T-cell (primary cell): ENCODE results near the gene SFMBT2. TPM values are rescaled to one million over a fixed set of nuclear protein-coding genes. Genes with fewer than 3 reads are reported as not detected.
A peak's percentile ranks its signal among the peaks of the same experiment; 100 is the strongest.
"Not testable (repeated sequence)": the region's sequence is repeated elsewhere in the genome, so short reads cannot be mapped to it uniquely, and the experiment has no call there.

Experiments
- ATAC-seq, 4 experiments: fragments of 200-7000 bp in 3 of 4; fragments of 150-1000 bp in 1 of 4; cut with Tn5 transposase; replicated peaks in 1 of 4; 1 replicate in 3 of 4; 2 replicates in 1 of 4; pipeline ENCODE4 v1.10.0; 2021; ENCODE audit warnings: moderate library complexity in 3 of 4, mild to moderate bottlenecking in 2 of 4, moderate number of reproducible peaks in 1 of 4
- CTCF ChIA-PET, 2 donors: fragments of 300-600 bp; sonication (Branson Sonifier 250); formaldehyde crosslinking; loops; one replicate each; lab custom pipeline; 2022; ENCODE audit warnings: antibody characterized with exemption in 2 of 2; lab: Charles Lee
- POLR2A ChIA-PET, 2 donors: fragments of 300-600 bp; sonication (Branson Sonifier 250); formaldehyde crosslinking; loops; one replicate each; lab custom pipeline; 2022; ENCODE audit warnings: antibody characterized with exemption in 2 of 2; lab: Charles Lee
- DNase-seq, 35 experiments: peaks; one replicate each; pipeline versions ENCODE4 v3.0.0 to v3.0.0-alpha.2; 2013 to 2023
- H3K27ac ChIP-seq: one replicate; pipeline ENCODE4 v1.5.1; 2013; ENCODE audit warnings: low read length
- H3K27me3 ChIP-seq, 2 experiments: replicated peaks in 1 of 2; 1 replicate in 1 of 2; 2 replicates in 1 of 2; pipeline versions ENCODE4 v1.6.1 to v1.7.0; 2013; ENCODE audit warnings: low read length in 1 of 2, mixed read lengths in 1 of 2; ENCODE audit not compliant: control insufficient read depth in 2 of 2, insufficient read depth in 2 of 2; ENCODE audit errors: extremely low read depth in 1 of 2
- H3K36me3 ChIP-seq, 2 donors: 1 replicate in 1 of 2; 2 replicates in 1 of 2; pipeline versions ENCODE4 v1.6.1 to v1.7.0; 2013; ENCODE audit warnings: low read length in 1 of 2; ENCODE audit not compliant: control insufficient read depth in 2 of 2, insufficient read depth in 1 of 2; ENCODE audit errors: extremely low read depth in 1 of 2
- H3K4me1 ChIP-seq, 2 experiments: 1 replicate in 1 of 2; 2 replicates in 1 of 2; pipeline versions ENCODE4 v1.6.1 to v1.7.0; 2013; ENCODE audit warnings: low read length in 2 of 2, mixed read lengths in 1 of 2; ENCODE audit not compliant: insufficient read depth in 2 of 2, control insufficient read depth in 1 of 2; ENCODE audit errors: extremely low read depth in 1 of 2
- H3K4me3 ChIP-seq, 2 donors: 1 replicate in 1 of 2; 2 replicates in 1 of 2; pipeline versions ENCODE4 v1.5.1 to v1.7.0; 2013; ENCODE audit warnings: mild to moderate bottlenecking in 2 of 2, low read length in 1 of 2, moderate library complexity in 1 of 2; ENCODE audit not compliant: control insufficient read depth in 1 of 2; ENCODE audit errors: extremely low read depth in 1 of 2
- H3K9me3 ChIP-seq: 2 replicates; pipeline ENCODE4 v1.7.0; 2013
- H3K27ac Mint-ChIP-seq, 2 donors: one replicate each; pipeline ENCODE4 v1.8.0; 2020 to 2021; ENCODE audit warnings: mild to moderate bottlenecking in 2 of 2, mixed read lengths in 2 of 2
- H3K27me3 Mint-ChIP-seq, 2 donors: one replicate each; pipeline ENCODE4 v1.8.0; 2021 to 2022; ENCODE audit warnings: mixed read lengths in 2 of 2
- H3K36me3 Mint-ChIP-seq: one replicate; pipeline ENCODE4 v1.8.0; 2021; ENCODE audit warnings: mixed read lengths
- H3K4me1 Mint-ChIP-seq, 3 donors: one replicate each; pipeline ENCODE4 v1.8.0; 2020 to 2022; ENCODE audit warnings: mixed read lengths in 3 of 3, mild to moderate bottlenecking in 1 of 3
- H3K4me3 Mint-ChIP-seq, 3 donors: one replicate each; pipeline ENCODE4 v1.8.0; 2020 to 2022; ENCODE audit warnings: mild to moderate bottlenecking in 3 of 3, mixed read lengths in 3 of 3, moderate library complexity in 3 of 3
- H3K9me3 Mint-ChIP-seq, 3 donors: one replicate each; pipeline ENCODE4 v1.8.0; 2020 to 2022; ENCODE audit warnings: mixed read lengths in 3 of 3
- WGBS: methylation state at CpG from one replicate; pipeline ENCODE4 v1.1.5; 2013; ENCODE audit warnings: missing lambda C conversion rate; ENCODE audit not compliant: insufficient coverage; 5-methylcytosine and 5-hydroxymethylcytosine counted together
- total RNA-seq, 35 experiments: library from RNA in 6 of 35; stranded (reverse) in 6 of 35; fragments of 120-200 nt in 1 of 35; gene quantifications; one replicate each; pipeline versions ENCODE4 v1.2.1 to v1.2.4 and lab custom pipeline; 2013 to 2026

Gene SFMBT2
- total RNA-seq, 5 donors from 2014 or later (not counting 1 experiment from before 2014, with no cell fraction given), result 32.7 to 38.3 (median 36.8) TPM

DNA sequence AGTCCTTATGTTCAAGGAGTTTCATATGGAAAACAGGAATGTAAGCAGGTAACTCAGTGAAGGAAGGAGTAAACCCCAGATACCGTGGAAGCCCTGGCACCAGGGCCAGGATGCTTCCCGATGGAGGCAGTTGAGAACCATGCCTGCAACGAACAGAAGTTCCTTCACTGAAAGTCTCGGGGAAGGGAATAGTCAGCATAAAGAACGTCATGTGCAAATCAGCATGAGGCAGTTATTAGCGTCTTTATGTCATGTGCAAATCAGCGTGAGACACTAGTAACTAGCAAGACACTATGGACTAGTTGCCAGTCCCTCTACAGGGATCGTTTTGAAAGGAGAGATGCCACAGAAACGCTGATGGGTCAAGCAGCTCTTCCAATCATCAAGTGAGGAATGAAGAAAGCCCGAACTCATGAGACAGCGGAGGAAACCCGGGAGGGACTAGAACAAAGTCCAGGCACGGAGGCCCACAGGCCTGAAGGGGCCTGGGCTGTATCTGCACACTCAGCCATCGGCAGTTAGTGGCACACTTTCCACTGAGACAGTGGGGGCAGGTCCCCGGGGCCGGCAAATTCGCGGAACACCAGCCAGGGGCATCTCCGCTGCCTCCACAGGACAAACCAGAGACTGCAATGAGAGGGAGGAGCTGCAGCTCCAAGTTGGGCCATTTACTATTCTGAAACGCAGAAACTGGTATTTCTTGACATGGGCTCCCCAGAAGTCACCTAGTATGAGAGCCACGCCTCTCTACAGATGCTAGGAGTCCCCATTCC lies 109.6 kb downstream of the SFMBT2 start:
- Mint-ChIP-seq H3K4me3 (no peak overlapping the region), H3K9me3 (no peaks in the 10 kb centered on the region), H3K4me1 (peaks cover 59 to 87% (median 82%) of the 10 kb centered on the region in 3 donors), H3K36me3 (peaks cover 45% of the 10 kb centered on the region), H3K27me3 (no peaks in the 10 kb centered on the region), H3K27ac (no peak overlapping the region)
- peaks cover 2 to 22% of the 10 kb centered on the region in 2 experiments for H3K4me1 ChIP-seq
- ChIA-PET POLR2A (no interaction called here), CTCF (no interaction called here)
- no peak overlapping the region for H3K4me3 ChIP-seq
- no peaks in the 10 kb centered on the region for H3K36me3 ChIP-seq
- H3K9me3 ChIP-seq, result no peaks in the 10 kb centered on the region
- no peak overlapping the region for H3K27ac ChIP-seq
- DNase-seq (no peak), ATAC-seq (no peak)
- 95% methylated on average over 14 of the region's 21 CpGs for WGBS
- no peaks in the 10 kb centered on the region for H3K27me3 ChIP-seq

DNA sequence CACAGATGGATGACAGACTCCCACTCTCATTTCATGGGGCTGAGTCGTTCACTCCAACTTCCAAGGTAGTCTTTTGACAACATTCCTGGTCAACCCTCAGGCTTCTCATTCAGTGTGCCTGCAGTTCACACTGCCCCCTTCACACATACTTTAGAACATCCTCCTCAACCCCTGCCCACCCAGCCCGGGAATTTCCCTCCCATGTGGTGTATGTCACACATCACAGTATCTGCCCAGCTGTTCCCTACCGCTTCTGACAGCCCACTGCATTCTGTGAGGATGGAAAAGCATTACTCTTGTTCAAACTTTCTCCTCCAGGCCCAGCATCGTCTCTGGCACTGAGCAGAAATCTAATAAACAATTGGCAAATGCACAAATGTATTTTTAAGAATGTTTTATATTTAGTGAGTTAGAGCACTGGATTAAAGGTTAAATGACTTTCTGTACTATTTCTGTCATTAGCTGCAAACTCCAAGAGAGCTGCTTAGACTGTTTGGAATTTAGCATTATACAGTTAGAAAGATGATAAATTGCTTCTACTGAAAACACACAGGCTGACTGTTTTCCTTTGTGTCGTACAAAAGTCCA lies 110.4 kb downstream of the SFMBT2 start:
- Mint-ChIP-seq H3K4me3 (no peak overlapping the region), H3K27me3 (no peaks in the 10 kb centered on the region), H3K9me3 (no peaks in the 10 kb centered on the region), H3K4me1 (peaks cover 66 to 89% (median 85%) of the 10 kb centered on the region in 3 donors), H3K27ac (no peak overlapping the region), H3K36me3 (peaks cover 46% of the 10 kb centered on the region)
- ATAC-seq, result no peak
- H3K36me3 ChIP-seq, result no peaks in the 10 kb centered on the region
- DNase-seq, result peak in 2 of 35 experiments; percentile 5 to 17
- no peak overlapping the region for H3K27ac ChIP-seq
- peaks cover 2 to 22% of the 10 kb centered on the region in 2 experiments for H3K4me1 ChIP-seq
- no peak overlapping the region for H3K4me3 ChIP-seq
- ChIA-PET CTCF (interaction anchor here in 1 of 2 donors (0.6 to 1.4 kb wide), 2 partner anchors 11 to 50 kb away, joined by 3 read pairs; no protein-coding TSS in a partner anchor), POLR2A (no interaction called here)
- H3K27me3 ChIP-seq, result no peaks in the 10 kb centered on the region
- WGBS, result 86% methylated on average over 1 of the region's 5 CpGs
- H3K9me3 ChIP-seq, result no peaks in the 10 kb centered on the region

DNA sequence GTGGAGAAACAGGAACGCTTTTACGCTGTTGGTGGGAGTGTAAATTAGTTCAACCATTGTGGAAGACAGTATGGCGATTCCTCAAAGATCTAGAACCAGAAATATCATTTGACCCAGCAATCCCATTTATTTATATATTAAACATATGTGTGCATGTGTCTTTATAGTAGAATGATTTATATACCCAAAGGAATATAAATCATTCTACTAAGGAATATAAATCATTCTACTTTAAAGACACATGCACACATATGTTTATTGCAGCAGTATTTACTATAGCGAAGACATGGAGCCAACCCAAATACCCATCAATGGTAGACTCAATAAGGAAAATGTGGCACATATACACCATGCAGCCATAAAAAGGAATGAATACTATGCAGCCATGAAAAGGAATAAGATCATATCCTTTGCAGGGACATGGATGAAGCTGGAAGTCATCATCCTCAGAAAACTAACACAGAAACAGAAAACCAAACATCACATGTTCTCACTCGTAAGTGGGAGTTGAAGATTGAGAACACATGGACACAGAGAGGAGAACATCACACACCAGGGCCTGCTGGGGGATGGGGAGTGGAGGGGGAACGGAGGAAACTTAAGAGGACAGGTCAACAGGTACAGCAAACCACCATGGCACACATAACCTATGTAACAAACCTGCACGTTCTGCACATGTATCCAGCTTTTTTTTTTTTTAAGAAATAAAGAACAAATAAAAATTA lies 111.1 kb downstream of the SFMBT2 start:
- H3K27me3 Mint-ChIP-seq, H3K4me3 ChIP-seq, POLR2A ChIA-PET, H3K27ac Mint-ChIP-seq, H3K27ac ChIP-seq, H3K27me3 ChIP-seq, H3K9me3 ChIP-seq, DNase-seq, H3K4me3 Mint-ChIP-seq, ATAC-seq, H3K9me3 Mint-ChIP-seq, H3K36me3 ChIP-seq: not testable (repeated sequence)
- CTCF ChIA-PET, result interaction anchor here in 1 of 2 donors (0.6 to 1.4 kb wide), 3 partner anchors 10 to 1306 kb away, joined by 3 read pairs; no protein-coding TSS in a partner anchor
- peaks cover 46% of the 10 kb centered on the region for H3K36me3 Mint-ChIP-seq
- H3K4me1 ChIP-seq, result peaks cover 2 to 22% of the 10 kb centered on the region in 2 experiments
- 100% methylated on average over 2 of the region's 7 CpGs for WGBS
- H3K4me1 Mint-ChIP-seq, result peaks cover 73 to 90% (median 85%) of the 10 kb centered on the region in 3 donors

DNA sequence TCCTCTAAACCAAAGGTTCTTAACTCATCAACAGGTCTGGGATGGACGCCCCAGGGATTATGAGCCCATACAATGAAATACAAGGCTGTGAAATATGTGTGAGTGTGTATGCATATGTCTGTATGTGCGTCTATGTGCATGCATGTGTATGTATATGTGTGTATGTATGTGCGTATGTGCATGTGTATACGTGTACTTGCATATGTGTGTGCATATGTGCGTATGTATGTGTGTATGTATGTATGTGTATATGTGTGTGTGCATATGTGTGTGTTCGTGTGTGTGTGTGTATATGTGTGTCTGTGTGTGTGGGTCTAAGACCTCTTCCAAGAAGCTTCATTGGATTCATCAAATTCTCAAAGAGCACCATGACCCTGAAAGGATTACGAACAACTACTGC lies 112.3 kb downstream of the SFMBT2 start:
- Mint-ChIP-seq H3K4me1 (peaks cover 78 to 88% (median 85%) of the 10 kb centered on the region in 3 donors), H3K9me3 (no peaks in the 10 kb centered on the region), H3K36me3 (peaks cover 46% of the 10 kb centered on the region), H3K27ac (no peak overlapping the region), H3K27me3 (no peaks in the 10 kb centered on the region), H3K4me3 (peak overlapping the region in 1 of 3 donors; percentile 18)
- DNase-seq, result no peak
- Histone ChIP-seq H3K36me3 (no peaks in the 10 kb centered on the region), H3K4me3 (no peak overlapping the region), H3K4me1 (peaks cover 2 to 22% of the 10 kb centered on the region in 2 experiments), H3K27me3 (no peaks in the 10 kb centered on the region), H3K27ac (no peak overlapping the region), H3K9me3 (no peaks in the 10 kb centered on the region)
- 89% methylated on average over 5 of the region's 7 CpGs for WGBS
- ChIA-PET CTCF (no interaction called here), POLR2A (no interaction called here)
- no peak for ATAC-seq

DNA sequence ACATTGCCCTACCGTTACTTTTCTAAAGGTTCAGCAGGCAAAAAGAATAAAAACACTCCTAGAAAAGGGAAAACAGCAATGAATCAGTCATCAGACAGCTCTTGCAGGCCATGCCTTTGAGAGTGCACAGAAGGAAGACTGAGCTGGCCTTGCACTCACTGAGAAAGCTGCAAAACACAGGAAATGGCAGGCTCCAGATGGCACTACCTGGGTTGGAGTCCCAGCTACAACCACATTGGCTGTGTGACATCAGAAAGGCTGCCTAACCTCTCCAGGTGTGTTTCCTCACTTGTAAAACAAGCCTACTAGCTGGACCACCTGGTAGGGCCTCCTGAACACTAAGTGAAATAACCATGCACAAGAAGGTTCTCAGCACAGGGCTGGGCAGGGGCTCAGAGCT lies 113.7 kb downstream of the SFMBT2 start:
- ATAC-seq (peak in 3 of 4 experiments; percentile 45 to 78 (median 65)), DNase-seq (peak in 1 of 35 experiments; percentile 12)
- Mint-ChIP-seq H3K9me3 (no peaks in the 10 kb centered on the region), H3K4me1 (peaks cover 68 to 82% (median 80%) of the 10 kb centered on the region in 3 donors), H3K27me3 (no peaks in the 10 kb centered on the region), H3K27ac (peak overlapping the region; percentile 16 to 52), H3K36me3 (peaks cover 42% of the 10 kb centered on the region), H3K4me3 (no peak overlapping the region)
- Histone ChIP-seq H3K9me3 (no peaks in the 10 kb centered on the region), H3K27ac (no peak overlapping the region), H3K36me3 (no peaks in the 10 kb centered on the region), H3K4me1 (peaks cover 0 to 22% of the 10 kb centered on the region in 2 experiments), H3K27me3 (no peaks in the 10 kb centered on the region), H3K4me3 (no peak overlapping the region)
- ChIA-PET CTCF (no interaction called here), POLR2A (no interaction called here)
- 100% methylated on average over 1 of the region's 1 CpG for WGBS

DNA sequence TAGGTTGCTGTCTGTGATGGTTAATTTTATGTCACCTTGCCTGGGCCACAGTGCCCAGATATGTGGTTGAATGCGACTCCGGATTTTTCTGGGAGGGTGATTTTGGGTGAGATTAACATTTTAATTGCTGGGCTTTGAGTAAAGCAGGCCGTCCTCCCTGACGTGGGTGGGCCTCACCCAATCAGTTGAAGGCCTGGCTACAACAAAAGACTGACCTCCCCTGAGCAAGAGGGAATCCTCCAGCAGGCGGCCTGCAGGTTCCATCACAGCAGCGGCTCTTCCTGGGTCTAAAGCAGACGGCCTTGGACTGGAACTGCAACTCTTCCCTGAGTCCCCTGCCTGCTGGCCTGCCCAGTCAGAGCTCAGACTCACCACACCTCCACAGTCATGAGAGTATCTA lies 114.2 kb downstream of the SFMBT2 start:
- Histone ChIP-seq H3K36me3 (no peaks in the 10 kb centered on the region), H3K4me1 (peaks cover 0 to 22% of the 10 kb centered on the region in 2 experiments), H3K4me3 (no peak overlapping the region), H3K27ac (no peak overlapping the region), H3K27me3 (no peaks in the 10 kb centered on the region), H3K9me3 (no peaks in the 10 kb centered on the region)
- DNase-seq, result no peak
- 94% methylated on average over 7 of the region's 7 CpGs for WGBS
- ATAC-seq, result no peak
- ChIA-PET CTCF (no interaction called here), POLR2A (interaction anchor here in 1 of 2 donors (0.5 kb wide), 1 partner anchor 101 kb away, joined by 4 read pairs; no protein-coding TSS in a partner anchor)
- H3K9me3 Mint-ChIP-seq, result no peaks in the 10 kb centered on the region
- H3K27me3 Mint-ChIP-seq, result no peaks in the 10 kb centered on the region
- H3K4me1 Mint-ChIP-seq, result peaks cover 67 to 82% (median 81%) of the 10 kb centered on the region in 3 donors
- peak overlapping the region; percentile 16 to 52 for H3K27ac Mint-ChIP-seq
- no peak overlapping the region for H3K4me3 Mint-ChIP-seq
- H3K36me3 Mint-ChIP-seq, result peaks cover 38% of the 10 kb centered on the region
